Duodenal mucosa (tissue), 2 donors: ENCODE measurements around the gene ANKRD44.
"Not testable (repeated sequence)": the region's sequence is repeated elsewhere in the genome, so short reads cannot be mapped to it uniquely, and the experiment has no call there.

Experiments
- H3K27ac ChIP-seq: one replicate; pipeline ENCODE4 v1.7.0; 2013; ENCODE audit warnings: low read depth, low read length
- H3K27me3 ChIP-seq, 2 donors: one replicate each; pipeline ENCODE4 v1.7.0; 2013; ENCODE audit warnings: low read length in 2 of 2, control low read depth in 1 of 2; ENCODE audit not compliant: insufficient read depth in 2 of 2, control insufficient read depth in 1 of 2
- H3K36me3 ChIP-seq, 2 donors: one replicate each; pipeline ENCODE4 v1.7.0; 2013; ENCODE audit warnings: low read length in 2 of 2, control low read depth in 1 of 2; ENCODE audit not compliant: insufficient read depth in 2 of 2, control insufficient read depth in 1 of 2
- H3K4me1 ChIP-seq, 2 donors: one replicate each; pipeline ENCODE4 v1.7.0; 2013; ENCODE audit warnings: low read length in 2 of 2, control low read depth in 1 of 2; ENCODE audit not compliant: insufficient read depth in 2 of 2, control insufficient read depth in 1 of 2
- H3K4me3 ChIP-seq, 2 donors: one replicate each; pipeline ENCODE4 v1.7.0; 2013; ENCODE audit warnings: low read length in 2 of 2, low read depth in 1 of 2
- H3K9ac ChIP-seq, 2 donors: one replicate each; pipeline ENCODE4 v1.7.0; 2013; ENCODE audit warnings: low read length in 2 of 2, low read depth in 1 of 2
- H3K9me3 ChIP-seq, 2 donors: one replicate each; pipeline ENCODE4 v1.7.0; 2013; ENCODE audit warnings: low read length in 2 of 2, control low read depth in 1 of 2; ENCODE audit not compliant: control insufficient read depth in 1 of 2

ANKRD44 gene

DNA sequence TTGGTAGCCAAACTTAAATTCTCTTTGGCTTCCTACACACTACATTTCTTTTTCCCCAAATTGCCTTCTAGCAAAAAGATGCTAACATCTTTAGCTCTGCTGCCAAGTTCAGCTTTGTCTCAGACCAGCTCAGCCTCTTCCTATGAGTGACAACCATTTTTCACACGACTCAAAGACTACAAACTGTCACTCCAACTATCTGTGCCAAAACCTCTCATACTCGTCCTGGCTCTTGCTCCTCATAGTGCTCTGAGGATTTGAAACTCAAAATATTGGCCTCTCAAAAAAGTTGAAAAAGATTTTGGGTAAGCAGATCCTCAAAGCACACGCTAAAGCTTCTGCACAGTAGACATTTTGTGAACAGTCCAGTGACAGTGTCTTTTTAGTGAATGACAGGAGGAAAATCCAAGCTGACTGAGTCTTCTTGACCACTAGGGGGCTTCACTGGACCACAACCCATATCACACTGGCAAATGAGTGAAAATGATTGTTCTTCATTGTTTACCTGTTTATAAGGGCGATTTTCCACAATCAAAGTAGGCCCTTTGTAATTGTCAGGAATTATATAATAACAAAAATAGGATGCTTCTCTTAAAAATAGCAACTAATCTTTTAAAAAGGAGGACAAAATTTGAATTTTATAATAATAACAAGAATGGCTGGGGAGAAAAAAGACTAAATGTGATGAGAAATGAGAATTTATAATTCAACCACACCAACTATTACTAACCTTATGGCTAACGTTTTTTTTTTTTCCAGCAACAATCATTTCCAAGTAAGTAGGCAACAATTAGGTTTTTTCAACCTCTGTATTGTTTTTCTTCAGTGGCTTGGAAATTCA is 298.6 kb downstream of the ANKRD44 start:
- H3K27ac ChIP-seq = no peak overlapping the region
- no peaks in the 10 kb centered on the region for H3K9me3 ChIP-seq
- H3K4me1 ChIP-seq = no peaks in the 10 kb centered on the region
- no peak overlapping the region for H3K4me3 ChIP-seq
- H3K27me3 ChIP-seq = no peaks in the 10 kb centered on the region
- no peak overlapping the region for H3K9ac ChIP-seq
- peaks cover 0 to 4% of the 10 kb centered on the region in 2 donors for H3K36me3 ChIP-seq

DNA sequence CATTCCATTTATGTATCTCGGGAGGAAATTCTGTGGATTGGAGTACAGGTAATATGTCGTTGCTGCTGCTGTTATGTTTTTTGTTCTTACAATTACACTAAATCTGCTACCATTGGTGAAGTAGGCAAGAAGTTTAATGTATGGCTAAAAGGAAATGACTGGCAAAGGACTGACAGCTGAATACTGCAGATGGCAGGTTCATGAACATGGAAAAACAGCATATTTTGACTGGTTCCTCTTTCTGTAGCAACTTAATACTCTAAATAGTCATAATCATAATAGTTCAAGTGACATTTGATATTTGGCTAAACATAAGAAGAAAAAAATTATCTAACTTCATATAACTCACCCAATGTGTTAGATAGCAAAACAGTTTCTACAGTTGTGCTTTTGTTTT is 299.6 kb downstream of the ANKRD44 start:
- Histone ChIP-seq H3K27me3 (no peaks in the 10 kb centered on the region), H3K9ac (no peak overlapping the region), H3K4me1 (peaks cover 4 to 8% of the 10 kb centered on the region in 2 donors), H3K36me3 (peaks cover 0 to 5% of the 10 kb centered on the region in 2 donors), H3K9me3 (no peaks in the 10 kb centered on the region), H3K4me3 (no peak overlapping the region), H3K27ac (no peak overlapping the region)

DNA sequence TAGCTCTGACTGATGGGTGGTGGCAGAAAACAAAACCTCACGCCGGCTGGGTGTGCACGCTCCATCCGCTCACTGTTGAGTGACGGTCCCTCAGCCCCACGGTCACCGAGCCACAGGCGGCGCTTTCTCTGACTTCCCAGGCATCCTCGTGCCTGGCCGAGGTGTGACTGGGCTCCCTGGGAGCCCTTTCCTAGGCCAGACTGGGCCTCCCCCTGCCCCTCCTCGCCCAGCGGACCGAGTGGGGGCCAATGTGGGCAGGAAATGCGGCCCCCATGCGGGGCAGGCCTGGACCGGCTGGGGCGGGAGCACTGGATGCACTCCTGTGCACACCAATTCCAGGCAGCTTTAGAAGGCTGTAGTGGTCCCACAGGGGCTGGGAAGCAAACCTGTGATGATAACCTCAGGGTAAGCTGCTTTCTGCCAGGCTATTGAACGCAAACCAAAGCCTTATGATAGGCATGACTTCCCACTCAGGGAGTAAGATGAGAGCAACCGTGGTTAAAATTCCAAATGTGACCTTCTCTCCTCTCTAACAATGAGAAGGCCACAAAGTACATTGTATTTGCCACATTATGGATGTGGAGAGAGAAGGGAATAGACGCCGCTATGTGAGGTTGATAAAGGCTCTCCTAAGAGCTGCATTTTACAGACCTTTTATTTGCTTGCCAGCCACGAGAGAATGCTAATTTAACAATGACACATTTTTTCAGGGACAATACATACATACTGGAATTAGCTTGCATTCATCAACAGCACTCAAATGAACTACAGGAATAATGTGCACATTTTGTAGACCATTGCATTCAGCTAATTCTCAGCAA is 300.2 kb downstream of the ANKRD44 start:
- H3K4me3 ChIP-seq = no peak overlapping the region
- no peaks in the 10 kb centered on the region for H3K27me3 ChIP-seq
- H3K9me3 ChIP-seq = no peaks in the 10 kb centered on the region
- H3K9ac ChIP-seq = no peak overlapping the region
- peaks cover 10 to 13% of the 10 kb centered on the region in 2 donors for H3K4me1 ChIP-seq
- no peak overlapping the region for H3K27ac ChIP-seq
- peaks cover 0 to 11% of the 10 kb centered on the region in 2 donors for H3K36me3 ChIP-seq

DNA sequence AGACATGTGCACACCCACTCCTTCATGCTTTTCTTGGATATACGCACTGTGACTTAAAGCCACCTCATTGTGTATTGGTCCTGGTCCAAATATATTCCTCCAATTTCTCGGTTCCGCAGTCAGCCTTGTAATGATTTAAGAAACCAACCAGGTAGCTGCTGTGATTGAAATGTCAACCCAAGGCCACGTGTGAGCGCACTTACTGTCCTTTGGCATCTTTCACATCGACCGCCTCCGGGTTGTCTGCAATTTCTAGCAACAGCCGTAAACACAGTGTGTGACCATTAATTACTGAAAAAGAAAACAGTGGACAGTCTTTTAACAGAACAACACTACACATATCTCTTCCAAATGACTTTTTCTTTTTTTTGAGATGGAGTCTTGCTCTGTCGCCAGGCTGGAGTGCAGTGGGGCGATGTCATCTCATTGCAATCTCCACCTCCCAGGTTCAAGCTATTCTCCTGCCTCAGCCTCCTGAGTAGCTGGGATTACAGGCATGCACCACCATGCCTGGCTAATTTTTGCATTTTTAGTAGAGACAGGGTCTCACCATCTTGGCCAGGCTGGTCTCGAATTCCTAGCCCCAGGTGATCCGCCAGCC is 301.7 kb downstream of the ANKRD44 start:
- not testable (repeated sequence) for H3K27me3 ChIP-seq, H3K9ac ChIP-seq, H3K4me3 ChIP-seq, H3K27ac ChIP-seq, H3K9me3 ChIP-seq
- peaks cover 11 to 16% of the 10 kb centered on the region in 2 donors for H3K4me1 ChIP-seq
- peaks cover 0 to 13% of the 10 kb centered on the region in 2 donors for H3K36me3 ChIP-seq

DNA sequence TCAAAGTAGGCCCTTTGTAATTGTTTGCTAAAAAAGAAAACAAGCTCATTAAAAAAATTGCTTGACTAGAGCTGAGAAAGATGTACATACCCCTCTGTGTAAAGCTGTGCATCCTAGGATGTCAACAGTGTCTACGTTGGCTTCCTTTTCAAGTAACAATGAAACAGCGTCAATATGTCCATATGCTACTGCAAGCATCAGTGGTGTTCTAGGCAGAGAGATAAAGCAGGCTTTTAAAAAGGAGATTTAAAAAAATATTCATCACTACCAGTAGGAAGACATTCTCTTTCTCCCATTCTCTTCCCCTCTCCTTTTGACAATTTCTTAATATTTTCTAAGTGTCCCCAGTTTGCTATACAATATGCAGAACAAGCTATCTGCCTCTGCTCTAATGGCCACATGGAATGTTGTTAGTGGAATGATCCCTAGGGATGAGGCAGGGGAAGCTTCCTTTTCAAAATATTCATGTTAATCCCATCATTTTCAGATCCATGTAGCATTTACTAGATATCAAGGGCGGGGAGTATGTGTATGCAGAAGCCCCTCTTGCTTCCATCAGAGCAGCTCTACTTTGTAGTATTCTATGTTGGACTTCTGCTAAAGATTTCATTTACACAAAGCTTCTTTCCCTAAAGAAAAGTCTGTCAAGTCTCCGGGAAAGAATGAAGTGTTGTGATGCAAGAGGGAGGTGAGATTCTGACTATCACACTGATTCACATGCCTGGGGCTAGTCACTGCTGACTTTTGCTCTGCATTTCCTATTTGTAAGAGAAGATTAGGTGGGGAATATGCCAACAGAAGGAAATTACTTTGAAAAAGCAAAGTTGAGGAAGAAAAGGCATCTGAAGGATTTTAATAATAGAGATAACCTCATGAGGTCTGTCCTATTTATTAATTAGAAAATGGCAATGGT is 302.6 kb downstream of the ANKRD44 start:
- H3K4me3 ChIP-seq = no peak overlapping the region
- no peaks in the 10 kb centered on the region for H3K27me3 ChIP-seq
- H3K9me3 ChIP-seq = no peaks in the 10 kb centered on the region
- H3K4me1 ChIP-seq = peaks cover 11 to 16% of the 10 kb centered on the region in 2 donors
- no peak overlapping the region for H3K27ac ChIP-seq
- no peak overlapping the region for H3K9ac ChIP-seq
- peaks cover 0 to 13% of the 10 kb centered on the region in 2 donors for H3K36me3 ChIP-seq

DNA sequence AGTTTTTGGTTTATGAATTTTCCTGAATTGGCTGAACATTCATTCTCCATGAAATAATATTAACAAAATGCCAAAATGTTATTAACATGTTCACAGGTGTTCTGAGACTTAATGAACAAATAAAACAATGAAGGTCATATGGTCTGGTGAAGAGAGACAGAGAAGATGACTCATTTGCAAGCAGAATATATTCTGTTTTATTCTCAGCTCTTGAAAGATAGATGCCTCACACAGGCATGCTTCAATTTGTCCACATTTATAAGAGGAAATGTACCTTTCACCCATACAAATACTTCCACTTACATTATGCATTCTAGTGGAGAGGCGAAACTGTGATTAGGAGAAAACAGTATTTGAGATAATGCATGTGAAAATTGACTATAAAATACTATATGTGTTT is 308.7 kb downstream of the ANKRD44 start:
- H3K27me3 ChIP-seq = no peaks in the 10 kb centered on the region
- no peak overlapping the region for H3K27ac ChIP-seq
- no peak overlapping the region for H3K9ac ChIP-seq
- H3K36me3 ChIP-seq = peaks cover 0 to 23% of the 10 kb centered on the region in 2 donors
- H3K4me1 ChIP-seq = peaks cover 10 to 16% of the 10 kb centered on the region in 2 donors
- no peaks in the 10 kb centered on the region for H3K9me3 ChIP-seq
- H3K4me3 ChIP-seq = no peak overlapping the region

DNA sequence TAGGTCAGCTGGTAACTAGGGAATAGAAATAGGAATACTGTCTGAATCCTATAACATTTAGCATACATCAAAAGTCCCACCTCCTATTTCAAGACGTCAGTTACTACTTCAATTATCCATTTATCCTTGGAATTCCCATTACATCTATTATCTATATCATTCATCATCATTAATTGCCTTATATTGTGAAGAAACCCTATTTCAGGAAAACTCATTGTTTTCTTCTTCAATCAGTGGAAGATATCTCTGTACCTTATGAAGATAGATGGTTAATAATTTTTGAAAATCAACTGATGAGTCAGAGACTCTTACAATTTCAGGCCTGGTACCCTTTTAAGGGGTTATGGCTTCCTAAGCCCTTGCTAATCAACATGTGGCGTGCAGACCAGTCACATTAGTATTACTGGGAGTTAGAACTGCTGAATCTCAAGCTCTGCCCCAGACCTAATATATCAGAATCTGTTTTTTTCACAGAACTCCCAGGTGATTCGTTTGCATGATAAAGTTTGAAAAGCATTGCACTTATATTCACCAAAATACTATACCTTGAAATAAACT is 314.7 kb downstream of the ANKRD44 start:
- H3K9me3 ChIP-seq = no peaks in the 10 kb centered on the region
- no peak overlapping the region for H3K4me3 ChIP-seq
- H3K4me1 ChIP-seq = no peaks in the 10 kb centered on the region
- H3K9ac ChIP-seq = no peak overlapping the region
- no peaks in the 10 kb centered on the region for H3K27me3 ChIP-seq
- H3K27ac ChIP-seq = no peak overlapping the region
- peaks cover 0 to 18% of the 10 kb centered on the region in 2 donors for H3K36me3 ChIP-seq

DNA sequence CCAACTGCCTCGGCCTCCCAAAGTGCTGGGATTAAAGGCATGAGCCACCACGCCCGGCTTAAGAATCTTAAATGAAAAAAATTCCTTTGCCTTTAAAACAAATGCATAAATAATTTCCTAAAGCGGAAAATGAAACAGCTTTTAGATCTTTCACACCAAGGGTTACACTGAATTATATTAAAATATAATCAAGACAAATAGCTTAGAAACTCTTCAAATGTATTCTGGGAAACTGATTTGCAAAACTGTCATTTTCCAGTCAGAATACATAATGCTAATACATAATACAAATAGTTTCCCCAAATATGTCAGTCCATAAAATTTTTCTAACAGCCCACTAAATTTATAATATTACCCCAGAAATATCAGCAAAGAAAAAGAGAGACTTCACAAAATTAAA is 315.8 kb downstream of the ANKRD44 start:
- Histone ChIP-seq H3K27me3 (no peaks in the 10 kb centered on the region), H3K9me3 (no peaks in the 10 kb centered on the region), H3K4me1 (no peaks in the 10 kb centered on the region), H3K9ac (no peak overlapping the region), H3K27ac (no peak overlapping the region), H3K4me3 (no peak overlapping the region), H3K36me3 (peaks cover 0 to 15% of the 10 kb centered on the region in 2 donors)

DNA sequence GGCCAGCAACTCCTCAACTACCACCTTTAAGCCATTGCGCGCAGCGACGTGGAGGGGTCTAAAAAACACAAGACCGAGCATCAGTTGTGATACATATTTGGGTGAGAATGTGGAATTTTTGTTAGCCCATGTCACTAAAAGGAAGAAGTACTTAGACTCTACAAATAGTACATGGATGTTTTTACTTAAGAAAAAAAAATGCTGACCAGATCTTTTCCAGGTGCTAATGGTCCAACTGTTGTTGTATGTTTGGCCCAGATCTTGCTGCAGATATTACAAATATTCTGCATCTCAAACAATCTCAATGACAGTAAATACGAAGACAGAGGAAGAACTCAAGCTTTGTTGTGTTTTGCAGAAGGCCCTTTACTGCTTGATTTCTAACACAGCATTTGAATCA is 317.0 kb downstream of the ANKRD44 start:
- Histone ChIP-seq H3K9ac (no peak overlapping the region), H3K27me3 (no peaks in the 10 kb centered on the region), H3K27ac (no peak overlapping the region), H3K36me3 (peaks cover 0 to 11% of the 10 kb centered on the region in 2 donors), H3K9me3 (no peaks in the 10 kb centered on the region), H3K4me3 (no peak overlapping the region), H3K4me1 (peaks cover 0 to 2% of the 10 kb centered on the region in 2 donors)
